ENCODE results near the gene PPFIA1.
A peak's percentile ranks its signal among the peaks of the same experiment; 100 is the strongest.

The PPFIA1 gene

GRCh38 chr11:70297341-70297740 is 26.9 kb downstream of the PPFIA1 start:
- no peak for DNase-seq (ENCODE audit: extremely low read depth, low read depth)
- TF ChIP-seq, protein P1, sequence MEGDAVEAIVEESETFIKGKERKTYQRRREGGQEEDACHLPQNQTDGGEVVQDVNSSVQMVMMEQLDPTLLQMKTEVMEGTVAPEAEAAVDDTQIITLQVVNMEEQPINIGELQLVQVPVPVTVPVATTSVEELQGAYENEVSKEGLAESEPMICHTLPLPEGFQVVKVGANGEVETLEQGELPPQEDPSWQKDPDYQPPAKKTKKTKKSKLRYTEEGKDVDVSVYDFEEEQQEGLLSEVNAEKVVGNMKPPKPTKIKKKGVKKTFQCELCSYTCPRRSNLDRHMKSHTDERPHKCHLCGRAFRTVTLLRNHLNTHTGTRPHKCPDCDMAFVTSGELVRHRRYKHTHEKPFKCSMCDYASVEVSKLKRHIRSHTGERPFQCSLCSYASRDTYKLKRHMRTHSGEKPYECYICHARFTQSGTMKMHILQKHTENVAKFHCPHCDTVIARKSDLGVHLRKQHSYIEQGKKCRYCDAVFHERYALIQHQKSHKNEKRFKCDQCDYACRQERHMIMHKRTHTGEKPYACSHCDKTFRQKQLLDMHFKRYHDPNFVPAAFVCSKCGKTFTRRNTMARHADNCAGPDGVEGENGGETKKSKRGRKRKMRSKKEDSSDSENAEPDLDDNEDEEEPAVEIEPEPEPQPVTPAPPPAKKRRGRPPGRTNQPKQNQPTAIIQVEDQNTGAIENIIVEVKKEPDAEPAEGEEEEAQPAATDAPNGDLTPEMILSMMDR (IDR thresholded peaks at IDR 0.05; ENCODE audit: low read depth, low read length) = no peak

GRCh38 chr11:70298243-70298915 is 27.9 kb downstream of the PPFIA1 start:
- TF ChIP-seq, protein P1 (IDR thresholded peaks at IDR 0.05; ENCODE audit: low read depth, low read length) = no peak
- no peak for DNase-seq (ENCODE audit: extremely low read depth, low read depth)

DNA sequence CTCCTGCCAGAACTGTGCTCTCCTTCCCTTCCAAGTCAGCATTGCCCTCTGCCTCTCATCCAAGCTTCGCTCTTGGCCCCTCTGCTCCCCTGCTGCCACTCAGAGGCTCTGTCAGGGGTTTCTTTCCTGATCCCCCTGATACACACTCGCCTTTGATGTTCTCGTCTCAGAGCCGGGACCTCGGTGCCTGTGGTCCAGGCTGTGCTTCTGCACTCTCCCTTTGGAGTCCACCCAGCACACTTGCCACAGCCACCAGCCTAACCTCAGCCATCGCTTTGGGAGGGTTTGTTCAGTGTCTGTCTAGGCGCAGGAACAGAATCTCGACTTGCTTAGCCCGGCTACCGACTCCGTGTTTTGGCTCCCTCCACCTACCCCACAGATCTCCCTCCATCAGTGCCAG is 29.1 kb downstream of the PPFIA1 start:
- TF ChIP-seq, protein P1 (IDR thresholded peaks at IDR 0.05; ENCODE audit: low read depth, low read length) = no peak
- DNase-seq (ENCODE audit: extremely low read depth, low read depth) = no peak

- no peak for DNase-seq (ENCODE audit: extremely low read depth, low read depth)
- TF ChIP-seq, protein P1 (IDR thresholded peaks at IDR 0.05; ENCODE audit: low read depth, low read length) = no peak
These were observed 30.7 kb downstream of the PPFIA1 start for GRCh38 chr11:70301191-70301590.

DNA sequence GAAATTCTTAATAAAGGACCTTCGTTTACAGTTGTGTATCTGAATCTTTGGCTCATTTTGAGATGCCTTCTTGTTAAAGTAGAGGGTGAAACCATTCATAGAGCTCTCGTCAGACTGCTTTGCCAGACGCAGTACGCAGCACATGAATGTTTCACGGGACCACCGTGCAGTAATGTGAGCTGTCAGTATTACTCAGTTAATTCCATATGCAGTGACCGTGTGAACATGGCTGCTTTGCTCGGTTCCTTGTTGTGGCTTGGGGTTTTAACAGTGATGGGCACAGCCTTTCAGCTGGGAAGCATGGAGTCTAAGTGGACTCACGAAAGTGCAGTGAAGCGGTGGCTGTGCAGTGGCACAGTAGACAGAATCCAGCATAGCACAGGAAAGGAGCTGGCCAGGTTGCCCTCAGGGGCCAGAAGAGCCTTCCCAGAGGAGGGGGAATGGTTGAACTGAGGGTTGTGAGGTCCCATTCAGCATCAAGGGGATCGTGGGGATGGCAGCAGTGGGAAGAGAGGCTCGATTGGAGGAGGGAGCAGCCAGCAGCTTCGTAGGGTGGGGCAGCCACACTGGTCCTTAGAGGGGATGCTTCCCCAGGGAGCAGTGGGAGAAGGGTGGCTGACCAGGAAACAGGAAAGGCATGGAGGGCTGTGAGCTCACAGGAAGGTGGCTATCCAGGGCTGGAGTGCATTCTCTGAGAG is 31.4 kb downstream of the PPFIA1 start:
- DNase-seq (ENCODE audit: extremely low read depth, low read depth) = no peak

DNA sequence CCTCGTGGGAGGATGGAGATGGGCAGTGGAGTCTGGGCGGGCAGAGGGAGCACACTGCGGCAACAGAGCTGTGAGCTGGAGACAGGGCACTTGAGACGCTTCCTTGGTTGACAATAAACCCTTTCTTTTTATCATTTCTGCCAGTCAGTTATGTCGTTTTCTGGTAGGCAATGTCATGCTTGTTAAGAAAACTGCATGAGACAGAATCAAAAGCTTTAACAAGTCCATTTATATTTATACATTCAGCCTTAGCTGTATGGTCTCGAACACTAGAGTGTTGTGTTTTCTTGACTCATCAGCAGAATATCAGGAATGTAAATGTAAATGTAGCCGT is 31.9 kb downstream of the PPFIA1 start:
- TF ChIP-seq, protein P1 (IDR thresholded peaks at IDR 0.05; ENCODE audit: low read depth, low read length) = no peak
- no peak for DNase-seq (ENCODE audit: extremely low read depth, low read depth)

More for the DNA sequence above, 31.4 kb downstream of the PPFIA1 start:
- TF ChIP-seq, protein P1 (IDR thresholded peaks at IDR 0.05; ENCODE audit: low read depth, low read length) = no peak

DNA sequence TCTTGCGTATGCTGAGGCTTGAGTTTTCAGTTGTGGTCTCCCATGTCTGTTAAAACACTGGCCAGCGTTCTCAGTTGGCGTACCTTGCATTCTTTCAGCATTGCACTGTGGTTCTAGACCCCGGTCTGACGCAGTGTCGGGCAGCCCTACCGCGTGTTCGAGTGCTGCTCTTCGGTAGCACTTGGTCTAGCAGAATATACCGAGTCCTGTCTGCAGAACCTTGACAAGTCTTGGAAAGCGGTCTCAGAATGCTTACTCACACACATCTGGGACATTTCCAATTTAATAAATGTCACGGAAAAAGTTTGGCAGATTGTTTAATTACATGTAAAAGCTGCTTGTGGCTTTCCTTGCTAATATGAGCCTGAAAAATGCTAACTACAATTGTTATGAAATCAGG is 32.6 kb downstream of the PPFIA1 start:
- TF ChIP-seq, protein P1 (IDR thresholded peaks at IDR 0.05; ENCODE audit: low read depth, low read length) = no peak
- peak; percentile 85 for DNase-seq (ENCODE audit: extremely low read depth, low read depth)
